ENCODE measurements around the gene REPS1.

REPS1 gene

GRCh38 chr6:138975815-138976214 lies 12.2 kb downstream of the REPS1 start:
- FAIRE-seq (no peak), DNase-seq (ENCODE audit: insufficient read length, low spot score) (no peak)
- no peak for TF ChIP-seq POLR2AphosphoS5 (IDR thresholded peaks at IDR 0.05; ENCODE audit: low read depth, low read length)
- no peak for TF ChIP-seq TAF1 (IDR thresholded peaks at IDR 0.05; ENCODE audit: low read depth, low read length)
- no peak for TF ChIP-seq PAX5 (IDR thresholded peaks at IDR 0.05; ENCODE audit: insufficient read depth, low read length, severe bottlenecking)
- no peak for TF ChIP-seq SPI1 (IDR thresholded peaks at IDR 0.05; ENCODE audit: low read depth, low read length)
- no peak for TF ChIP-seq POU2F2 (IDR thresholded peaks at IDR 0.05; ENCODE audit: low read depth, low read length)
- TF ChIP-seq POLR2A (IDR thresholded peaks at IDR 0.05; ENCODE audit: low read depth, low read length): no peak

- DNase-seq (ENCODE audit: insufficient read length, low spot score) (no peak), FAIRE-seq (no peak)
- TF ChIP-seq POU2F2 (IDR thresholded peaks at IDR 0.05; ENCODE audit: low read depth, low read length): no peak
- no peak for TF ChIP-seq SPI1 (IDR thresholded peaks at IDR 0.05; ENCODE audit: low read depth, low read length)
- TF ChIP-seq TAF1 (IDR thresholded peaks at IDR 0.05; ENCODE audit: low read depth, low read length): no peak
- TF ChIP-seq PAX5 (IDR thresholded peaks at IDR 0.05; ENCODE audit: insufficient read depth, low read length, severe bottlenecking): no peak
- no peak for TF ChIP-seq POLR2AphosphoS5 (IDR thresholded peaks at IDR 0.05; ENCODE audit: low read depth, low read length)
- TF ChIP-seq POLR2A (IDR thresholded peaks at IDR 0.05; ENCODE audit: low read depth, low read length): no peak
These were observed 14.4 kb downstream of the REPS1 start for GRCh38 chr6:138973466-138974153.

- TF ChIP-seq POU2F2 (IDR thresholded peaks at IDR 0.05; ENCODE audit: low read depth, low read length): no peak
- no peak for TF ChIP-seq TAF1 (IDR thresholded peaks at IDR 0.05; ENCODE audit: low read depth, low read length)
- TF ChIP-seq PAX5 (IDR thresholded peaks at IDR 0.05; ENCODE audit: insufficient read depth, low read length, severe bottlenecking): no peak
- no peak for TF ChIP-seq POLR2AphosphoS5 (IDR thresholded peaks at IDR 0.05; ENCODE audit: low read depth, low read length)
- TF ChIP-seq SPI1 (IDR thresholded peaks at IDR 0.05; ENCODE audit: low read depth, low read length): no peak
- TF ChIP-seq POLR2A (IDR thresholded peaks at IDR 0.05; ENCODE audit: low read depth, low read length): no peak
- no peak for FAIRE-seq
- DNase-seq (ENCODE audit: insufficient read length, low spot score): no peak
These were observed 15.8 kb downstream of the REPS1 start for GRCh38 chr6:138972226-138972665.

GRCh38 chr6:138971601-138972000 lies 16.5 kb downstream of the REPS1 start:
- FAIRE-seq (no peak), DNase-seq (ENCODE audit: insufficient read length, low spot score) (no peak)
- TF ChIP-seq POU2F2 (IDR thresholded peaks at IDR 0.05; ENCODE audit: low read depth, low read length) (no peak), SPI1 (IDR thresholded peaks at IDR 0.05; ENCODE audit: low read depth, low read length) (no peak), PAX5 (IDR thresholded peaks at IDR 0.05; ENCODE audit: insufficient read depth, low read length, severe bottlenecking) (no peak), POLR2A (IDR thresholded peaks at IDR 0.05; ENCODE audit: low read depth, low read length) (no peak), TAF1 (IDR thresholded peaks at IDR 0.05; ENCODE audit: low read depth, low read length) (no peak), POLR2AphosphoS5 (IDR thresholded peaks at IDR 0.05; ENCODE audit: low read depth, low read length) (no peak)

GRCh38 chr6:138970856-138971425 lies 17.1 kb downstream of the REPS1 start:
- TF ChIP-seq POLR2AphosphoS5 (IDR thresholded peaks at IDR 0.05; ENCODE audit: low read depth, low read length) (no peak), POU2F2 (IDR thresholded peaks at IDR 0.05; ENCODE audit: low read depth, low read length) (no peak), PAX5 (IDR thresholded peaks at IDR 0.05; ENCODE audit: insufficient read depth, low read length, severe bottlenecking) (no peak), TAF1 (IDR thresholded peaks at IDR 0.05; ENCODE audit: low read depth, low read length) (no peak), POLR2A (IDR thresholded peaks at IDR 0.05; ENCODE audit: low read depth, low read length) (no peak), SPI1 (IDR thresholded peaks at IDR 0.05; ENCODE audit: low read depth, low read length) (no peak)
- FAIRE-seq (peak; percentile 9), DNase-seq (ENCODE audit: insufficient read length, low spot score) (no peak)

- FAIRE-seq (no peak), DNase-seq (ENCODE audit: insufficient read length, low spot score) (no peak)
- no peak for TF ChIP-seq PAX5 (IDR thresholded peaks at IDR 0.05; ENCODE audit: insufficient read depth, low read length, severe bottlenecking)
- TF ChIP-seq POU2F2 (IDR thresholded peaks at IDR 0.05; ENCODE audit: low read depth, low read length): no peak
- TF ChIP-seq POLR2A (IDR thresholded peaks at IDR 0.05; ENCODE audit: low read depth, low read length): no peak
- TF ChIP-seq POLR2AphosphoS5 (IDR thresholded peaks at IDR 0.05; ENCODE audit: low read depth, low read length): no peak
- no peak for TF ChIP-seq TAF1 (IDR thresholded peaks at IDR 0.05; ENCODE audit: low read depth, low read length)
- no peak for TF ChIP-seq SPI1 (IDR thresholded peaks at IDR 0.05; ENCODE audit: low read depth, low read length)
These were observed 17.9 kb downstream of the REPS1 start for GRCh38 chr6:138970159-138970558.

- TF ChIP-seq POLR2A (IDR thresholded peaks at IDR 0.05; ENCODE audit: low read depth, low read length) (no peak), POLR2AphosphoS5 (IDR thresholded peaks at IDR 0.05; ENCODE audit: low read depth, low read length) (no peak)
- DNase-seq (ENCODE audit: insufficient read length, low spot score) (no peak), FAIRE-seq (no peak)
These were observed 21.2 kb downstream of the REPS1 start for GRCh38 chr6:138966870-138967269.

GRCh38 chr6:138965971-138966370 lies 22.1 kb downstream of the REPS1 start:
- DNase-seq (ENCODE audit: insufficient read length, low spot score): no peak
- no peak for FAIRE-seq
- TF ChIP-seq SPI1 (IDR thresholded peaks at IDR 0.05; ENCODE audit: low read depth, low read length) (no peak), POLR2A (IDR thresholded peaks at IDR 0.05; ENCODE audit: low read depth, low read length) (no peak), POLR2AphosphoS5 (IDR thresholded peaks at IDR 0.05; ENCODE audit: low read depth, low read length) (no peak), PAX5 (IDR thresholded peaks at IDR 0.05; ENCODE audit: insufficient read depth, low read length, severe bottlenecking) (no peak), POU2F2 (IDR thresholded peaks at IDR 0.05; ENCODE audit: low read depth, low read length) (no peak), TAF1 (IDR thresholded peaks at IDR 0.05; ENCODE audit: low read depth, low read length) (no peak)

GRCh38 chr6:138965291-138965874 lies 22.7 kb downstream of the REPS1 start:
- DNase-seq (ENCODE audit: insufficient read length, low spot score): no peak
- no peak for FAIRE-seq
- TF ChIP-seq SPI1 (IDR thresholded peaks at IDR 0.05; ENCODE audit: low read depth, low read length) (no peak), POLR2AphosphoS5 (IDR thresholded peaks at IDR 0.05; ENCODE audit: low read depth, low read length) (no peak), TAF1 (IDR thresholded peaks at IDR 0.05; ENCODE audit: low read depth, low read length) (no peak), POU2F2 (IDR thresholded peaks at IDR 0.05; ENCODE audit: low read depth, low read length) (no peak), POLR2A (IDR thresholded peaks at IDR 0.05; ENCODE audit: low read depth, low read length) (no peak), PAX5 (IDR thresholded peaks at IDR 0.05; ENCODE audit: insufficient read depth, low read length, severe bottlenecking) (no peak)

Data from GM12891 (cell line).